A549 (cell line): ENCODE measurements around the gene TIMM10. TPM values are rescaled to one million over a fixed set of nuclear protein-coding genes. Genes with fewer than 3 reads are reported as not detected.

ENCODE experiments used
- ATAC-seq, 2 experiments: fragments of 200-7000 bp in 1 of 2; fragments of >200 bp in 1 of 2; cut with Nextera tagmentation in 1 of 2; cut with Tn5 transposase in 1 of 2; 3 replicates each; pipeline versions ENCODE4 v1.8.0 to v1.9.1; 2018 to 2020; ENCODE audit warnings: mild to moderate bottlenecking in 1 of 2, moderate library complexity in 1 of 2
- CTCF ChIA-PET: fragments of 300-600 bp; sonication (Branson Sonifier 250); formaldehyde crosslinking; extraction: SDS; loops from one replicate; lab custom pipeline; 2021; ENCODE audit warnings: antibody characterized with exemption, inconsistent platforms; lab: Yijun Ruan, JAX
- POLR2A ChIA-PET: fragments of 350-600 bp; formaldehyde crosslinking; extraction: SDS; loops from one replicate; lab custom pipeline; 2021; ENCODE audit warnings: antibody characterized with exemption, inconsistent platforms; lab: Yijun Ruan, JAX
- DNase-seq, 2 experiments: peaks; one replicate each; pipeline versions ENCODE4 v3.0.0 to v3.0.0-alpha.2; 2011 to 2016; ENCODE audit warnings: low read depth in 1 of 2, low spot score in 1 of 2
- FAIRE-seq: peaks from 2 replicates; lab custom pipeline; 2011; peaks lifted over from hg19 to GRCh38; lab: Jason Lieb, UNC
- H3K27ac ChIP-seq, 2 experiments: fragments of >200 bp; sonication (Bioruptor Twin); formaldehyde crosslinking; 3 replicates each; pipeline ENCODE4 v1.5.1; 2016 to 2017
- H3K4me1 ChIP-seq: fragments of >200 bp; sonication (Bioruptor Twin); formaldehyde crosslinking; 3 replicates; pipeline ENCODE4 v1.6.1; 2016
- H3K4me2 ChIP-seq: fragments of >200 bp; sonication (Bioruptor Twin); formaldehyde crosslinking; 3 replicates; pipeline ENCODE4 v1.6.1; 2016
- H3K4me3 ChIP-seq: fragments of >200 bp; sonication (Bioruptor Twin); formaldehyde crosslinking; 3 replicates; pipeline ENCODE4 v1.5.1; 2016
- H3K9me3 ChIP-seq: fragments of >200 bp; sonication (Bioruptor Twin); formaldehyde crosslinking; 3 replicates; pipeline ENCODE4 v1.6.1; 2016
- BCL3 ChIP-seq: fragments of >200 bp; sonication (Bioruptor Twin); formaldehyde crosslinking; IDR thresholded peaks from 3 replicates; pipeline ENCODE4 v1.6.1; 2016
- BHLHE40 ChIP-seq: IDR thresholded peaks from 2 replicates; pipeline ENCODE4 v1.6.1; 2012; ENCODE audit warnings: low read depth, low read length, inconsistent platforms
- CBX8 ChIP-seq: fragments of 200-600 bp; sonication (generic); IDR thresholded peaks from 2 replicates; pipeline ENCODE4 v1.6.1; 2016
- CHD2 ChIP-seq: fragments of 150-350 bp; IDR thresholded peaks from 2 replicates; pipeline ENCODE4 v1.6.1; 2014; ENCODE audit warnings: low read length; ENCODE audit not compliant: partially characterized antibody
- CHD4 ChIP-seq: fragments of 200-600 bp; sonication (generic); IDR thresholded peaks from 2 replicates; pipeline ENCODE4 v1.6.1; 2016; ENCODE audit warnings: antibody characterized with exemption, mild to moderate bottlenecking, borderline replicate concordance
- EHF ChIP-seq: fragments of 250-450 bp; sonication (Bioruptor Pico); IDR thresholded peaks from 2 replicates; pipeline ENCODE4 v1.5.0; 2020; ENCODE audit warnings: mild to moderate bottlenecking
- ELK1 ChIP-seq: fragments of 150-350 bp; IDR thresholded peaks from 2 replicates; pipeline ENCODE4 v1.6.1; 2014; ENCODE audit warnings: low read depth, mild to moderate bottlenecking, low read length
- EP300 ChIP-seq, 2 experiments: fragments of >200 bp; sonication (Bioruptor Twin); formaldehyde crosslinking; IDR thresholded peaks; 2 replicates in 1 of 2; 3 replicates in 1 of 2; pipeline ENCODE4 v1.6.1; 2016 to 2017
- FOSB ChIP-seq: fragments of 250-450 bp; sonication (Bioruptor Pico); IDR thresholded peaks from 2 replicates; pipeline ENCODE4 v1.5.0; 2020; ENCODE audit warnings: mild to moderate bottlenecking, moderate library complexity
- JUNB ChIP-seq: fragments of >200 bp; sonication (Bioruptor Twin); formaldehyde crosslinking; IDR thresholded peaks from 2 replicates; pipeline ENCODE4 v1.6.1; 2016
- KDM5A ChIP-seq: fragments of 200-600 bp; sonication (generic); IDR thresholded peaks from 2 replicates; pipeline ENCODE4 v1.6.1; 2016; ENCODE audit warnings: antibody characterized with exemption, mild to moderate bottlenecking
- MAFK ChIP-seq: fragments of 450-650 bp; IDR thresholded peaks from 2 replicates; pipeline ENCODE4 v1.6.1; 2014; ENCODE audit not compliant: partially characterized antibody
- NPAS2 ChIP-seq: fragments of 250-450 bp; sonication (Bioruptor Pico); IDR thresholded peaks from 2 replicates; pipeline ENCODE4 v1.8.0; 2022; ENCODE audit warnings: mild to moderate bottlenecking, moderate library complexity, borderline replicate concordance
- POLR2A ChIP-seq: IDR thresholded peaks from 2 replicates; pipeline ENCODE4 v1.6.1; 2012; ENCODE audit warnings: mild to moderate bottlenecking, low read length
- RCOR1 ChIP-seq: fragments of 150-350 bp; IDR thresholded peaks from 2 replicates; pipeline ENCODE4 v1.6.1; 2014; ENCODE audit warnings: antibody characterized with exemption, low read length, low read depth
- REST ChIP-seq: fragments of 200-600 bp; sonication (generic); IDR thresholded peaks from 2 replicates; pipeline ENCODE4 v1.6.1; 2016; ENCODE audit warnings: antibody characterized with exemption, mild to moderate bottlenecking, moderate library complexity
- RFX5 ChIP-seq: fragments of 450-650 bp; IDR thresholded peaks from 2 replicates; pipeline ENCODE4 v1.7.1; 2014; ENCODE audit warnings: antibody characterized with exemption, mild to moderate bottlenecking, moderate library complexity
- RNF2 ChIP-seq: fragments of 200-600 bp; sonication (generic); IDR thresholded peaks from 2 replicates; pipeline ENCODE4 v1.6.1; 2016; ENCODE audit warnings: low read depth, mild to moderate bottlenecking, antibody characterized with exemption, moderate library complexity, borderline replicate concordance
- TP53 ChIP-seq: fragments of 250-450 bp; sonication (Bioruptor Pico); IDR thresholded peaks from 2 replicates; pipeline ENCODE4 v1.5.0; 2021; ENCODE audit warnings: mild to moderate bottlenecking, moderate library complexity
- USF2 ChIP-seq: fragments of 450-650 bp; IDR thresholded peaks from 2 replicates; pipeline ENCODE4 v1.6.1; 2014; ENCODE audit warnings: antibody characterized with exemption
- ZC3H11A ChIP-seq: fragments of 450-650 bp; IDR thresholded peaks from 2 replicates; pipeline ENCODE4 v1.6.1; 2014; ENCODE audit warnings: antibody characterized with exemption, mild to moderate bottlenecking
- ZFP36 ChIP-seq: fragments of 450-650 bp; IDR thresholded peaks from 2 replicates; pipeline ENCODE4 v1.6.1; 2014; ENCODE audit warnings: borderline replicate concordance; ENCODE audit not compliant: partially characterized antibody
- WGBS: methylation state at CpG from one replicate; pipeline ENCODE4 v1.1.6; 2017; ENCODE audit errors: missing lambda C conversion rate; 5-methylcytosine and 5-hydroxymethylcytosine counted together
- polyA plus RNA-seq, 4 experiments: library from polyadenylated mRNA; depleted of rRNA in 3 of 4; stranded (reverse); fragments of >200 nt; fragmentation: RNase III in 1 of 4; extraction: RNeasy Plus Mini Kit Qiagen cat#74134 plus additional on column Dnase treatment in 1 of 4; gene quantifications; 2 replicates in 3 of 4; 3 replicates in 1 of 4; pipeline ENCODE4 v1.2.3, GENCODE V29; 2011 to 2017

TIMM10 gene
- polyA plus RNA-seq, 2 of the 4 experiments (the other 2 are of a cell fraction) = 179 to 248 TPM

GRCh38 chr11:57504511-57504910 lies 26.0 kb downstream of the TIMM10 start:
- H3K9me3 ChIP-seq = no peaks in the 10 kb centered on the region
- ChIA-PET POLR2A (no interaction called here), CTCF (interaction anchor here (0.7 to 22.5 kb wide), 9 partner anchors 9 to 47 kb away, joined by 3 to 299 read pairs (median 4); partner anchors contain the start of genes SLC43A1 and TIMM10)
- H3K4me3 ChIP-seq = no peak overlapping the region
- H3K4me1 ChIP-seq = peaks cover 8% of the 10 kb centered on the region; the same call in 2 of the 3 replicates
- ATAC-seq (no peak), FAIRE-seq (no peak), DNase-seq (no peak)
- no peak overlapping the region for H3K27ac ChIP-seq
- no peak overlapping the region for H3K4me2 ChIP-seq
- WGBS = 78% methylated on average over 4 of the region's 4 CpGs
- no peak for TF ChIP-seq RFX5
- no peak for TF ChIP-seq JUNB
- no peak for TF ChIP-seq ZFP36
- no peak for TF ChIP-seq EP300 (IDR thresholded peaks at IDR 0.05)
- no peak for TF ChIP-seq RNF2
- TF ChIP-seq BCL3 = no peak
- no peak for TF ChIP-seq RCOR1
- no peak for TF ChIP-seq FOSB
- no peak for TF ChIP-seq POLR2A
- no peak for TF ChIP-seq ELK1
- no peak for TF ChIP-seq NPAS2 (CRISPR knock-in tag)
- TF ChIP-seq CBX8 = no peak
- TF ChIP-seq ZC3H11A = no peak

GRCh38 chr11:57502870-57503269 lies 27.7 kb downstream of the TIMM10 start:
- no peak overlapping the region for H3K27ac ChIP-seq
- peaks cover 11% of the 10 kb centered on the region; the same call in 2 of the 3 replicates for H3K4me1 ChIP-seq
- no peak for FAIRE-seq
- ChIA-PET CTCF (interaction anchor here (0.6 to 22.5 kb wide), 9 partner anchors 9 to 141 kb away, joined by 3 to 299 read pairs (median 7); partner anchors contain the start of genes SLC43A1 and TIMM10), POLR2A (no interaction called here)
- no peak for DNase-seq
- no peak for TF ChIP-seq CHD4
- no peak for TF ChIP-seq MAFK
- TF ChIP-seq POLR2A = no peak
- TF ChIP-seq TP53 (CRISPR knock-in tag) = no peak
- TF ChIP-seq REST = no peak
- TF ChIP-seq CBX8 = no peak
- TF ChIP-seq CHD2 = no peak
- no peak for TF ChIP-seq EHF (CRISPR knock-in tag)
- TF ChIP-seq NPAS2 (CRISPR knock-in tag) = no peak
- no peak for TF ChIP-seq USF2
- no peak for TF ChIP-seq BHLHE40
- TF ChIP-seq KDM5A = no peak
- H3K4me2 ChIP-seq = no peak overlapping the region
- no peak overlapping the region for H3K4me3 ChIP-seq
- H3K9me3 ChIP-seq = no peaks in the 10 kb centered on the region
- ATAC-seq = no peak
